Astrocyte of the spinal cord (primary cell): ENCODE results near the gene RIBC2.

ENCODE experiments used
- DNase-seq: peaks from one replicate; pipeline ENCODE4 v3.0.0; 2011; ENCODE audit warnings: low read depth, low spot score
- H3K4me3 ChIP-seq: 2 replicates; pipeline ENCODE4 v1.5.1; 2011; ENCODE audit warnings: low read depth, mild to moderate bottlenecking, low read length, moderate library complexity
- in situ Hi-C: cut with HindIII; loops from 2 replicates; pipeline ENCODE4 v1.10.0; 2017; ENCODE audit warnings: low sequenced_read_pairs
- TF ChIP-seq, protein P1 (sequence below): IDR thresholded peaks from 2 replicates; pipeline ENCODE4 v1.5.1; 2012; ENCODE audit warnings: low read depth, mild to moderate bottlenecking, low read length, inconsistent platforms

RIBC2 gene

DNA sequence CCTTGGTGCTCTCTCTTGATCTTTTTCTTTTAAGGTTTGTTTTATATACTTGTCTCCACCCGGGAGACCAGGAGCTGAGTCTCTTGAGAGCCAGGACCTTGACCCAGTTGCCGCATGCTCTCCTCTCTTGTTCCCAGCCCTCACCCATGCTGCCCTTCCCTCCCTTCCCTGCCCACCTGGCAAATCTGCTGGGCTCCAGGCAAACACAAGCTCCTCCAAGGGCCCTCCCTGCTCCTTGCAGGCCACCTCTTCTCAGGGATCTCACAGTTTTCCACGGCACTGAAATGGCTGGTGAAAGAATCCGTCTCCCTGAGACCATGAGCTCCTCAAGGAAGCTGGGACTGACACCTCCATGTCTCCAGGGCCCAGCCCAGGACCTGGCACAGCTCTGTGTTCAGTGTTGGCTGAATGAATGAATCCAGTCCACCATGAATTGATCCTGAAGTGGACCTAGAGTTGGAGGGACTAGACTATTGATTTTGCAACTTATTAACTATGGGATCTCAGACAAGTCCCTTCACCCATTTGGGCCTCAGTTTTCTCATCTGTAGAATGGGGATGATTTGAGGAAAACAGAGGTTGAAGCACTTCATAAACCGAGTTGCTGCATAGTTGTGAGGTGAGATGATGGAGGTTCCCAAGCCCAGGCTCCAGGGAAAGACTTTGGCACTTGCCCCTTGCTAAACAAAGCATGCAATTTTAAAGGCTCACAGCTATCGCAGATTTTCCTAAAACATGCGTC, 64.0 kb downstream of the RIBC2 start:
- no peak overlapping the region for H3K4me3 ChIP-seq
- in situ Hi-C loops: no loop called here
- no peak for DNase-seq
- TF ChIP-seq, protein P1, sequence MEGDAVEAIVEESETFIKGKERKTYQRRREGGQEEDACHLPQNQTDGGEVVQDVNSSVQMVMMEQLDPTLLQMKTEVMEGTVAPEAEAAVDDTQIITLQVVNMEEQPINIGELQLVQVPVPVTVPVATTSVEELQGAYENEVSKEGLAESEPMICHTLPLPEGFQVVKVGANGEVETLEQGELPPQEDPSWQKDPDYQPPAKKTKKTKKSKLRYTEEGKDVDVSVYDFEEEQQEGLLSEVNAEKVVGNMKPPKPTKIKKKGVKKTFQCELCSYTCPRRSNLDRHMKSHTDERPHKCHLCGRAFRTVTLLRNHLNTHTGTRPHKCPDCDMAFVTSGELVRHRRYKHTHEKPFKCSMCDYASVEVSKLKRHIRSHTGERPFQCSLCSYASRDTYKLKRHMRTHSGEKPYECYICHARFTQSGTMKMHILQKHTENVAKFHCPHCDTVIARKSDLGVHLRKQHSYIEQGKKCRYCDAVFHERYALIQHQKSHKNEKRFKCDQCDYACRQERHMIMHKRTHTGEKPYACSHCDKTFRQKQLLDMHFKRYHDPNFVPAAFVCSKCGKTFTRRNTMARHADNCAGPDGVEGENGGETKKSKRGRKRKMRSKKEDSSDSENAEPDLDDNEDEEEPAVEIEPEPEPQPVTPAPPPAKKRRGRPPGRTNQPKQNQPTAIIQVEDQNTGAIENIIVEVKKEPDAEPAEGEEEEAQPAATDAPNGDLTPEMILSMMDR: no peak

DNA sequence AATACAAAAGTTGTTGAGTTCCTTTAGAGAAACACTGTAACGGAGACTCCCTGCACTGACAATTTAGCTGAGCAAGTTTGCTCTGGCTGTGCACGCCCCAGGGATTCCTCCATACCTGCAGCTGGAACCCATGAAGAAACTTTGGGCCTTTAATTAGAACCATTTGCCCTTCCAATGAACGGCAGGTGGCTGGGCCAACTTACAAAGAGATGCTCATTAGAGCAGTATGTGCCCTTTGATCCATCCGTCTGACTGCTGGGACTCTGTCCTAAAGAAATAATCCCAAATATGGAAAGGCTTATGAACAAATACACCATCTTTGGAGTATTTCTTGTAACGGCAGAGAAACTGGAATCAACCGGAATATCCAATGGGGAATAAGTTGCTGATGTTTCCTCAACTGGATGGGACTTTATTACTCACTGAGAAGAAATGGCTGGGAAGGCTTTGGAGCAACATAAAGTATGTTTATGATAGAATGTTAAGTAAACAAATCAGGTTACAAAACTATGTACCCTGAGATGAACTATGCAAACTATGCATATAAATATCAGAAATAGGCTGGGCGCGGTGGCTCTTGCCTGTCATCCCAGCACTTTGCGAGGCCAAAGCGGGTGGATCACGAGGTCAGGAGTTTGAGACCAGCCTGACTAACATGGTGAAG, 64.7 kb downstream of the RIBC2 start:
- H3K4me3 ChIP-seq: no peak overlapping the region
- in situ Hi-C loops: no loop called here
- DNase-seq: peak; percentile 92
- TF ChIP-seq, protein P1: no peak

DNA sequence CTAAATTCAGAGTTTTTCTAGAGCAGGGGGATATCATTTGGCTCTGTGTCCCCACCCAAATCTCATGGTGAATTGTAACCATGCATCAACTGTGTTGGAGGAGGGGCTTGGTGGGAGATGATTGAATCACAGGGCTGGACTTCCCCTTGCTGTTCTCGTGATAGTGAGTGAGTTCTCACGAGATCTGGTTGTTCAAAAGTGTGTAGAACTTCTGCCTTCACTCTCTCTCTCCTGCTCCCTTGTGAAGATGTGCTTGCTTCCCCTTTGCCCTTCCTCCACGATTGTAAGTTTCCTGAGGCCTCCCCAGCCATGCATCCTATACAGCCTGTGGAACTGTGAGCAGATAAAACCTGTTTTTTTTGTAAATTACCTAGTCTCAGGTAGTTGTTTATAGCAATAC, 67.2 kb downstream of the RIBC2 start:
- in situ Hi-C loops: no loop called here
- TF ChIP-seq, protein P1: no peak
- no peak for DNase-seq
- no peak overlapping the region for H3K4me3 ChIP-seq

DNA sequence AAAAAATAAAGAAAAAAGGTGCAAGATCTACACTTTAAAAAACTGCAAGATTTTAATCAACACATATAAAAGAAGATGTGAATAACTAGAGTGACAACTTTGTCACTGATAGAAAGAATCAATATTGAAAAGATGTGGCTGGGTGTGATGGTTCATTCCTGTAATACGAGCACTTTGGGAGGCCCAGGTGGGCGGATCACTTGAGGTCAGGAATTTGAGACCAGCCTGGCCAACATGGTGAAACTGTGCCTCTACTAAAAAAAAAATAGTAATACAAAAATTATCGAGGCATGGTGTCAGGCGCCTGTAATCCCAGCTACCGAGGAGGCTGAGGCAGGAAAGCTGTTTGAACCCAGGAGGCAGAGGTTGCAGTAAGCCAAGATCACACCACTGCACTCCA, 68.2 kb downstream of the RIBC2 start:
- in situ Hi-C loops: no loop called here
- TF ChIP-seq, protein P1: no peak
- H3K4me3 ChIP-seq: no peak overlapping the region
- no peak for DNase-seq
